ENCODE data around the gene DCUN1D2.
"Not testable (repeated sequence)": the region's sequence is repeated elsewhere in the genome, so short reads cannot be mapped to it uniquely, and the experiment has no call there.

The DCUN1D2 gene

GRCh38 chr13:113470635-113471163 lies 19.8 kb downstream of the DCUN1D2 start:
- H3K36me3 ChIP-seq (ENCODE audit: insufficient read depth, low read length), result peaks cover 29% of the 10 kb centered on the region
- not testable (repeated sequence) for H3K4me3 ChIP-seq (ENCODE audit: low read depth in 1 of 2, low read length in 2 of 2); H3K27ac ChIP-seq (ENCODE audit: low read depth, low read length); H3K9me3 ChIP-seq (ENCODE audit: low read length); H3K4me1 ChIP-seq (ENCODE audit: insufficient read depth, low read length); H3K9ac ChIP-seq (ENCODE audit: low read length); H3K27me3 ChIP-seq (ENCODE audit: control insufficient read depth in 1 of 2, insufficient read depth in 2 of 2, low read length in 2 of 2)

GRCh38 chr13:113470073-113470472 lies 20.4 kb downstream of the DCUN1D2 start:
- Histone ChIP-seq H3K9me3 (ENCODE audit: low read length) (no peaks in the 10 kb centered on the region), H3K27me3 (ENCODE audit: control insufficient read depth in 1 of 2, insufficient read depth in 2 of 2, low read length in 2 of 2) (no peaks in the 10 kb centered on the region), H3K36me3 (ENCODE audit: insufficient read depth, low read length) (peaks cover 23% of the 10 kb centered on the region), H3K27ac (ENCODE audit: low read depth, low read length) (no peak overlapping the region), H3K4me1 (ENCODE audit: insufficient read depth, low read length) (peaks cover 7% of the 10 kb centered on the region), H3K9ac (ENCODE audit: low read length) (no peak overlapping the region), H3K4me3 (ENCODE audit: low read depth in 1 of 2, low read length in 2 of 2) (no peak overlapping the region)

GRCh38 chr13:113469582-113469981 lies 20.9 kb downstream of the DCUN1D2 start:
- H3K4me3 ChIP-seq (ENCODE audit: low read depth in 1 of 2, low read length in 2 of 2), result no peak overlapping the region
- no peak overlapping the region for H3K27ac ChIP-seq (ENCODE audit: low read depth, low read length)
- no peaks in the 10 kb centered on the region for H3K27me3 ChIP-seq (ENCODE audit: control insufficient read depth in 1 of 2, insufficient read depth in 2 of 2, low read length in 2 of 2)
- no peaks in the 10 kb centered on the region for H3K9me3 ChIP-seq (ENCODE audit: low read length)
- H3K4me1 ChIP-seq (ENCODE audit: insufficient read depth, low read length), result peaks cover 7% of the 10 kb centered on the region
- no peak overlapping the region for H3K9ac ChIP-seq (ENCODE audit: low read length)
- H3K36me3 ChIP-seq (ENCODE audit: insufficient read depth, low read length), result peaks cover 21% of the 10 kb centered on the region

- Histone ChIP-seq H3K27ac (ENCODE audit: low read depth, low read length) (no peak overlapping the region), H3K4me1 (ENCODE audit: insufficient read depth, low read length) (peaks cover 7% of the 10 kb centered on the region), H3K4me3 (ENCODE audit: low read depth in 1 of 2, low read length in 2 of 2) (no peak overlapping the region), H3K27me3 (ENCODE audit: control insufficient read depth in 1 of 2, insufficient read depth in 2 of 2, low read length in 2 of 2) (no peaks in the 10 kb centered on the region), H3K36me3 (ENCODE audit: insufficient read depth, low read length) (peaks cover 16% of the 10 kb centered on the region), H3K9me3 (ENCODE audit: low read length) (no peaks in the 10 kb centered on the region), H3K9ac (ENCODE audit: low read length) (no peak overlapping the region)
Measured at GRCh38 chr13:113468472-113469201, 21.9 kb downstream of the DCUN1D2 start.

GRCh38 chr13:113468029-113468428 lies 22.5 kb downstream of the DCUN1D2 start:
- H3K4me3 ChIP-seq (ENCODE audit: low read depth in 1 of 2, low read length in 2 of 2), result no peak overlapping the region

GRCh38 chr13:113466383-113466782 lies 24.1 kb downstream of the DCUN1D2 start:
- Histone ChIP-seq H3K36me3 (ENCODE audit: insufficient read depth, low read length) (peaks cover 9% of the 10 kb centered on the region), H3K4me3 (ENCODE audit: low read depth in 1 of 2, low read length in 2 of 2) (no peak overlapping the region), H3K9ac (ENCODE audit: low read length) (no peak overlapping the region), H3K27me3 (ENCODE audit: control insufficient read depth in 1 of 2, insufficient read depth in 2 of 2, low read length in 2 of 2) (no peaks in the 10 kb centered on the region), H3K27ac (ENCODE audit: low read depth, low read length) (no peak overlapping the region), H3K4me1 (ENCODE audit: insufficient read depth, low read length) (peaks cover 7% of the 10 kb centered on the region), H3K9me3 (ENCODE audit: low read length) (no peaks in the 10 kb centered on the region)

More at GRCh38 chr13:113468029-113468428, 22.5 kb downstream of the DCUN1D2 start:
- Histone ChIP-seq H3K9me3 (ENCODE audit: low read length) (no peaks in the 10 kb centered on the region), H3K36me3 (ENCODE audit: insufficient read depth, low read length) (peaks cover 10% of the 10 kb centered on the region), H3K27ac (ENCODE audit: low read depth, low read length) (no peak overlapping the region), H3K9ac (ENCODE audit: low read length) (no peak overlapping the region), H3K4me1 (ENCODE audit: insufficient read depth, low read length) (peaks cover 7% of the 10 kb centered on the region), H3K27me3 (ENCODE audit: control insufficient read depth in 1 of 2, insufficient read depth in 2 of 2, low read length in 2 of 2) (no peaks in the 10 kb centered on the region)

GRCh38 chr13:113465300-113465699 lies 25.2 kb downstream of the DCUN1D2 start:
- no peak overlapping the region for H3K27ac ChIP-seq (ENCODE audit: low read depth, low read length)
- H3K9ac ChIP-seq (ENCODE audit: low read length), result no peak overlapping the region
- H3K9me3 ChIP-seq (ENCODE audit: low read length), result no peaks in the 10 kb centered on the region
- no peak overlapping the region for H3K4me3 ChIP-seq (ENCODE audit: low read depth in 1 of 2, low read length in 2 of 2)
- H3K4me1 ChIP-seq (ENCODE audit: insufficient read depth, low read length), result peaks cover 7% of the 10 kb centered on the region
- peaks cover 17% of the 10 kb centered on the region for H3K36me3 ChIP-seq (ENCODE audit: insufficient read depth, low read length)
- H3K27me3 ChIP-seq (ENCODE audit: control insufficient read depth in 1 of 2, insufficient read depth in 2 of 2, low read length in 2 of 2), result no peaks in the 10 kb centered on the region

- Histone ChIP-seq H3K36me3 (ENCODE audit: insufficient read depth, low read length) (peaks cover 18% of the 10 kb centered on the region), H3K9me3 (ENCODE audit: low read length) (no peaks in the 10 kb centered on the region), H3K27me3 (ENCODE audit: control insufficient read depth in 1 of 2, insufficient read depth in 2 of 2, low read length in 2 of 2) (no peaks in the 10 kb centered on the region), H3K27ac (ENCODE audit: low read depth, low read length) (no peak overlapping the region), H3K4me3 (ENCODE audit: low read depth in 1 of 2, low read length in 2 of 2) (no peak overlapping the region), H3K4me1 (ENCODE audit: insufficient read depth, low read length) (peaks cover 7% of the 10 kb centered on the region), H3K9ac (ENCODE audit: low read length) (no peak overlapping the region)
Measured at GRCh38 chr13:113464476-113464875, 26.0 kb downstream of the DCUN1D2 start.

- Histone ChIP-seq H3K4me1 (ENCODE audit: insufficient read depth, low read length) (peaks cover 14% of the 10 kb centered on the region), H3K27ac (ENCODE audit: low read depth, low read length) (no peak overlapping the region), H3K27me3 (ENCODE audit: control insufficient read depth in 1 of 2, insufficient read depth in 2 of 2, low read length in 2 of 2) (no peaks in the 10 kb centered on the region), H3K36me3 (ENCODE audit: insufficient read depth, low read length) (peaks cover 30% of the 10 kb centered on the region), H3K9ac (ENCODE audit: low read length) (no peak overlapping the region), H3K9me3 (ENCODE audit: low read length) (no peaks in the 10 kb centered on the region), H3K4me3 (ENCODE audit: low read depth in 1 of 2, low read length in 2 of 2) (no peak overlapping the region)
Measured at GRCh38 chr13:113461022-113461751, 29.3 kb downstream of the DCUN1D2 start.

GRCh38 chr13:113460599-113460998 lies 29.9 kb downstream of the DCUN1D2 start:
- Histone ChIP-seq H3K4me3 (ENCODE audit: low read depth in 1 of 2, low read length in 2 of 2) (no peak overlapping the region), H3K36me3 (ENCODE audit: insufficient read depth, low read length) (peaks cover 33% of the 10 kb centered on the region), H3K9me3 (ENCODE audit: low read length) (no peaks in the 10 kb centered on the region), H3K27me3 (ENCODE audit: control insufficient read depth in 1 of 2, insufficient read depth in 2 of 2, low read length in 2 of 2) (no peaks in the 10 kb centered on the region), H3K9ac (ENCODE audit: low read length) (no peak overlapping the region), H3K27ac (ENCODE audit: low read depth, low read length) (no peak overlapping the region), H3K4me1 (ENCODE audit: insufficient read depth, low read length) (peaks cover 11% of the 10 kb centered on the region)

- H3K9me3 ChIP-seq (ENCODE audit: low read length), result no peaks in the 10 kb centered on the region
- H3K4me1 ChIP-seq (ENCODE audit: insufficient read depth, low read length), result peaks cover 11% of the 10 kb centered on the region
- no peak overlapping the region for H3K9ac ChIP-seq (ENCODE audit: low read length)
- no peaks in the 10 kb centered on the region for H3K27me3 ChIP-seq (ENCODE audit: control insufficient read depth in 1 of 2, insufficient read depth in 2 of 2, low read length in 2 of 2)
- H3K27ac ChIP-seq (ENCODE audit: low read depth, low read length), result no peak overlapping the region
- H3K36me3 ChIP-seq (ENCODE audit: insufficient read depth, low read length), result peaks cover 38% of the 10 kb centered on the region
- H3K4me3 ChIP-seq (ENCODE audit: low read depth in 1 of 2, low read length in 2 of 2), result no peak overlapping the region
Measured at GRCh38 chr13:113460064-113460555, 30.4 kb downstream of the DCUN1D2 start.

Measured in muscle layer of colon (tissue), 2 donors.